ENCODE results near the gene CXorf65.

Gene CXorf65

DNA sequence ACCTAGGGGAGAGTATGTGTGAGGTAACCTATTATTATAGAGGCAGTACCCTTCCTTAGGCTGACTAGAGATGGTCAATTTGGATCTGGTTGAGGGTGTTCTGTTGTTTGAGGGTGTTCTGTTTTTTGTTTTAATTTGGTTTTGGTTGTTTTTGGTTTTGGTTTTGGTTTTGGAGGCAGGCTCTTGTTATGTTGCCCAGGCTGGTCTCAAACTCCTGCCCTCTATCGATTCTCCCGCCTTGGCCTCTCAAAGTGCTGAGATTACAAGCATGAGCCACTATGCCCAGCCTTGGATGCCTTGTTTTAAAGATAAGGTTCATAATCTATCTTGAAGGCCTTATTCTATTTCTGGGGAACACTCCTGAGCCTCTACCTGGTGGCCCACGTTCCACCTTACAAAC, 912 bp downstream of the CXorf65 start:
- DNase-seq = no peak

DNA sequence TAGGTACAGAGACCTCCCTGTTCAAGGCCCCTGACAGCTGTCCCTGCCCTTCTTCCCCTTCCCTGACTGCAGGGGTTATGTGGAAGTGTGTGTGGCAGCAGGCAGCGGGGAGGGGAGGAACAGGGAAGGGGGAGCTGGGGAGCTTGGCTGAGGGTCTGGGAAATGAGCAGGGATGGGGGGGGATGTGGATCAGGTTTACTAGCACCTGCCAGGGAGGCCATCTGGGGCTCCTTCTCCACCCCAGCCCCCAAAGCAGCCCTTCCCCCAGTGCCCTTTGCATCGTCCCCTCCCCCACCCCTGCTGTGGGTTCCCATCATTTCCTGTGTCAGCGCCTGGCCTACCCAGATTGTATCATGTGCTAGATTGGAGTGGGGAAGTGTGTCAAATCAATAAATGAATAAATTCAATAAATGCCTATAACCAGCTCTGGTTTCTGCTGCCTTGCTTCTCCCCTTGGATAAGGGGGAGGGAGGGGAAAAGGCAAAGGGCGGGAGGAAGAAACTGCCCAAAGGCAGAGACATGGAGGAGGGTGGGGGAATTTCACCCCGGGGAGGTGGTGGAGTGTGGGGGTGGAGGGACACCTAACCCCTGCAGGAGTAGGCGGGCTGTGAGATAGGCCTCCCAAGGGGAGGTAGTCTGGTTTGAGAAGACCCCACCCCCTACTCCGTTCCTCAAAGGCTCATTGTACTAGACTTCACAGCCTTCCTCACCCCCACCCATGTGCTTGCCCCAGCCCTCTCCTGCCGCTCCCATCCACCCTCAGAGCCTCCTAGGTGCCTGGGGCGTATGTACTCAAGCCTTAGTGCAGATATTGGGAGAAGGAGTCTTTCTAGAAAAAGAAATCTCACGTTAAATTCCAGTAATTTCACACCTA, 3.2 kb downstream of the CXorf65 start:
- DNase-seq = no peak

DNA sequence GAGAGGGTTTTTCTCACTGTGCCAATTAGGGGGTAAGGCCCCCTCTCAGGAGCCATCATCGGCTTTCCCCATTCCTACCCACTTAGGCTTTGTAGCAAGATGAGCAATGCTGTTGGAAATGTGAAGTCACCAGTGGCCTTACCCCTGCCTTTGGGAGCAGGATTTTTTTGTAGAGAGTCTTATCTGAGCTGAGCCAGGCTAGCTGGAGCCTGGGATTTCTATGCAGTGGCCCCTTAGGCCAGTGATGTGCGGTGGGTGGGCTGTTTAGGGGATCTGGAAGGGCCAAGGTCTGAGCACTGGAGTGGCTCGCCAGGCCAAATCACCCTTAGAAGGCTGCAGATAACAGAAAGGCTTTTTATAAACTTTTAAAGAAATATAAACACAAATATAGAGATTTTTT, 4.2 kb downstream of the CXorf65 start:
- no peak for DNase-seq

GRCh38 chrX:71100581-71101505, 5.7 kb downstream of the CXorf65 start:
- DNase-seq = no peak

DNA sequence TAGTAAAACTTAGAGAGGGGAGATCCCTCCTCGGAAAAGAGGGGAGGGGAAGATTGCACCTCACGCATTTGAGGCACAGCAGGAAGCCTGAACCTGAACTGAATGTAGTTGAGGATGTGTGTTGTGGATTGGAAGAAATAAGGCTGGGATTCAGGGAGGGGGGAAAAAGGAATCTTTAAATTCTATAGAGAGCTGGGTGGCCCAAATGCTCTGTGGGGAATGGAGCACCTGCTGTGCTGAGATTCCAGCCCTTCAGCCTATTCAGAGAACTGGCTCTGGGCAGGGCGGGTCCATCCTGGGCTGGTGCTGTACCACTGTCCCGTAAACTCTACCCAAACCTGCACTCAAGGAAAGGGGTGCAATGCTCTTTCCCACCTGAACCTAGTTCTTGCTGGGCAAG, 6.8 kb downstream of the CXorf65 start:
- DNase-seq = no peak

DNA sequence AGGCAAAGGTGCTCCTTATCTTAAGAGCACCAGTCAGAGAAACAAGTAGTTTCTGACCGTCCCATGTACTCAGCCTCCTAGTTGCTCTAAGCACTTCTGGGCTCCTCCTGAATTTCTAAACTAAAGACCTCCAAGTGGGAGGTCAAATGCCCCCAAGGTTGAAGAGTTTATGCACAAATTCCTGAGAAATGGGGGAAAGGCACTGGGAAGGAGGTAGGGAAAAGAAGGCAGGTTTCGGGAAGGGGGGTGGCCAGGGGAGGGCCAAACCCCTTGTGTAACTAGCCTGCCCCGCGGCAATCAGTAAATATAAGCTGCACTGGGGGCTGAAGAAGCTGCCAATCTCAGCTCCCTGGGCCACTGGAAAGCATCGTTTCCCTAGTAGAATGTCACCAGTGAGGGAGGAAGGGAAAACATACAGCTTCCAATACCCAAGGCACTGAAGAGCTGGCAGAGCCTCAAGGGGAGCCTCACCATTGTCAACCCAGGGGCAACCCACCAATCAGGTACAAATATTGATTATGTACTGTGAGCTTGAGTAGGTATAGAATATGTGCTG, 7.5 kb downstream of the CXorf65 start:
- no peak for DNase-seq

DNA sequence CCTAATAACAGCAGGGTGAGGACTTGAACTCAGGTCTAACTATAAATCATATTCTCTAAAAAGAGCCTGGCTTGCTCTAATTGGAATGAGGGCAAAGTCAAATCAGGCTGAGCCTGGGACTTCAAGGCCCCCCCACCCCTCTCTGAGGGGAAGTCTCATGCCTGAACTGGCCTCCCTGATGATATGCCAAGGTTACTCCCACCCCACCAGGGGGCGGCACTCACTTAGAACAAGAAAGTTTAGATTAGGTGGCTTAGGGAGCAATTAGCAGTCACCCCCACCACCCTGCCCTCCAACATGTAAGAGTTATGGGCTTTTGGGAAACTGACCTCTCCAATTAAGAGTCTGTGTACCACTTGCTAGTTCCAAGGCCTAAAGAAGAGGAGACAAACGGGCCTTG, 8.2 kb downstream of the CXorf65 start:
- DNase-seq = no peak

DNA sequence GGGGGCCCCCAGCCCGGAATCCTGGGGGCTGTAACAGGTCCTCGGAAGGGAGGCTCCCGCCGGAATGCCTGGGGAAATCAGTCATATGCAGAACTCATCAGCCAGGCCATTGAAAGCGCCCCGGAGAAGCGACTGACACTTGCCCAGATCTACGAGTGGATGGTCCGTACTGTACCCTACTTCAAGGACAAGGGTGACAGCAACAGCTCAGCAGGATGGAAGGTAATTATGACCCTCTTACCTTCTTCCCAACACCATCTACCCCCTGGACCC, 9.8 kb downstream of the CXorf65 start:
- DNase-seq = no peak

GRCh38 chrX:71095981-71096759, 10.4 kb downstream of the CXorf65 start:
- DNase-seq = no peak

DNA sequence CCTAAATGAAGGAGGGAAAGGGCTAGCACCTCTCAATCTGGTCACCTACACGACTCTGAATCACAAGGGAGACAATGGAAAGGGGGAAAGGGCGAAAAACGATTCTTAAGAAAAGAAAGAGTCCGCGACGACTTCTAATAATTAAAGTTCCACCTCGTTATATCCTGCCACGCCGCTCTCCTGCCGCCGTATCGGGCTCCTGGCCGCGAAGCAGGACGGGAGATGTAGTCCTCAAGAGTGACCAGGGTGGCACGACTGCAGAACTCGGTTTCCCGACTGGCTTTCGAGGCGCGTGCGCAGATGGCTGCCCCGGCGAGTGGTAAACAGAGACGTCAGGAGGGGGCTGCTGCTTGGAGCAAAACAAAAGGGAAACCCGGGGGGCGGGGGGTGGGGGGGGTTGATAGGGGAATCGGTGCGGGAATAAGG, 11.0 kb downstream of the CXorf65 start, which contains the start of gene FOXO4:
Gene FOXO4, plus strand, starts transcription at position 297 of the 426 bp plus-strand sequence. CDS start 678 bp downstream, outside the sequence.
- peak; percentile 95 for DNase-seq

- no peak for DNase-seq
Measured at GRCh38 chrX:71095033-71095432, 11.5 kb downstream of the CXorf65 start.

- no peak for DNase-seq
Measured at GRCh38 chrX:71091263-71091662, 15.3 kb downstream of the CXorf65 start.

DNA sequence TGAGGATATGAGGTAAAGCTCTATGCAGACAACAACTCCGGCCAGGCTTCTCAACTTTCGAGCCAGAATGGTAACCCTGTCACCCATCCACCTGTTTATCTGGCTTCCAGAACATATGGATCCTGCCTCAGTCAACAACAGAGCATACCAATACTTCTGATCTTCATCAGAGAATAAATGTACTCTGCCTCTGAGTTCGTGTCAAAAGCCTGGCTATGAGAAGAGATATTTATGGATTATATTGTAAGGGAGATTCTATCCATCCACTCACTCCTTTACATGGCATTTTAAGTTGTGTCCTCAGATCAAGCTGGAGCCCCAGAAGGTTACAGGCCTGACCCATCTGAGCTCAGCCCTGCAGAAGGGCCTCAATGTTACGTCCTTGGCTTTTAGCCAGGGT, 20.6 kb downstream of the CXorf65 start:
- no peak for DNase-seq

DNA sequence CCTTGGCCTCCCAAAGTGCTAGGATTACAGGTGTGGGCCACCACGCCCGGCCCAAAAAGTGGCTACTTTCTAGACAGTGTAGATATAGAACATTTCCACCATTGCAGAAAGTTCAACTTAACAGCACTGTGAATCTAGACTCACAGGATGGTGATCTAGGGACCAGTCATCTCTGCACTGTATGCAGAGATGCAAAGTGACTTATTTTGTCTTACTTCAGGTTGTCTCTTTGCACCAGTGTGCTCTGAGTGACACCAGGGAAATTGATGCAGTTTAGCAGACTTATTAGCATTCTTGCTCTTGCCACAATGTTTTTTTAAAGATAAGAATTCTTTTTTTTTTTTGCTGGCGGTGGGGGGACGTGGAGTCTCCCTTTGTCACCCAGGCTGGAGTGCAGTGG, 23.7 kb downstream of the CXorf65 start:
- DNase-seq = no peak

- no peak for DNase-seq
Measured at GRCh38 chrX:71082124-71082647, 24.4 kb downstream of the CXorf65 start.

DNA sequence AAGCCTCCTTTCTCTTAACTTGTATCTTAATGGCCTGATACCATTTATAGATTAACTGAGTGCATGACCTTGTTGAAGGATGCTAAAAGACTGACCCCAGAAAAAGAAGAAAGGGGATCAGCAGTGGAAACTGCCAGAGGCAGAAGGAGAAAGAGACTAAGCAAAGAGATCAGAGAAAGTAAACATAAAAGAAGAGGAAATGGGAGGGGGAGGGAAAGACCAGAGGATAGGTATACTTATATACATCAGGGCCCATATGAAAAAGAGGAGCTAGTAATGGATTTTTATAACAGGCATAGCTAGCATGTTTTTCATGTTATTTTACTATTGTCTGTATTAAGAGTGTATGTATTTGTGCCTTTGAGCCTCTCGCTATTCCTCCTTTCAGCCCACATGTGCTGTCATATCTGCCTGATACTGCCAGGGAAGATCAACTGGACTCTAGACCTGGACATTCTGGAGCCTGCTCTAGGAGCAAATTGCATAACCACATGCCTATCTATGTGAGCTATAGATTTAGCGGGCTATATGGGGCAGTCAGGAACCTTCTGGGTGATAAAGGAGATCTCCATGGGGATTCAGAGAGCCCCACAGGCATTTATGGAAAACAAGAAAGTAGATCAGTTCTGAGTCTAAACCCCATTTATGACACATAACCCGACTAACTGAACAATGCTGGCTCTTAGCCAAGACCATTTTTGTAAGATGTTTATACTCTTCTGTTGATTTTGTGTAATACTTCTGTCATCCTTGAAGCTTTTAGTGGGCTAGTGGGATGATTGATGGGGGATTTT, 25.0 kb downstream of the CXorf65 start:
- peak; percentile 52 for DNase-seq

DNA sequence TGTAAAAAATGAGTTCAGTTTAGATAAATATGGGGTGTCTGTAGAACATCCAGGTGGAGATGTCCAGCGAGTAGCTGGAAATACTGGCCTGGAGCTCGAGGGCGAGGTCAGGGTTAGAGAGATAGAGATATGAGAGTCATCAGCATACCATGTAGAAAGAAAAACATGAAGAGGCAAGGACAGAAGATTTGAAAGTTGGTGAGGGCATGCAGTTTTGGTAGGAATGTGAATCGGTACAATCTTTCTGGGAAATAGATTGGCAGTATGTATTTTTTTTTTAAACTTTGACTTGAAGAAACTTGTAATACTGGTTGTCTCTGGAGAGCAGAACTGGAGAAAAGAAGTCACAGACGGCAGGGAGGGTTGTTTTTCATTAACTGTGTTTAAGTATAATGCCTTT, 36.0 kb downstream of the CXorf65 start:
- no peak for DNase-seq

GRCh38 chrX:71068044-71068918, 38.3 kb downstream of the CXorf65 start, which contains the start of gene SNX12:
Gene SNX12, minus strand, starts transcription at chrX:71068334. Its CDS starts 28 bp downstream, at chrX:71068306.
- peak; percentile 98 for DNase-seq

DNA sequence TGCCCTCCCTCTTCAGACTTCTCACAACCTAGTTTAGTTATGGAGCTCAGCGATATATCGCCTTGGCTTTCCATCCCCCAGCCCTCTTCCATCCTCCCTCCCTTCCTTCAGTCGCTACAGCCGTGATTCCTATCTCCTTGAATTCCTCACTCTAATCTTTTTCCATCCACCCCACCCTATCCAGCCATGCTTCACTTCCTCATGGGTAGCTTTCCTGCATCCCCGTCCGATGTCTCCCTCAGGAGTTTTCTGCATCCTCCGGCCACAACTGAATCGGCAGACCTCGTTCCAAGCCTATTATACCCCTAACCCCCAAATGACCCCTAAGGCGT, 38.9 kb downstream of the CXorf65 start:
- peak; percentile 48 for DNase-seq

DNA sequence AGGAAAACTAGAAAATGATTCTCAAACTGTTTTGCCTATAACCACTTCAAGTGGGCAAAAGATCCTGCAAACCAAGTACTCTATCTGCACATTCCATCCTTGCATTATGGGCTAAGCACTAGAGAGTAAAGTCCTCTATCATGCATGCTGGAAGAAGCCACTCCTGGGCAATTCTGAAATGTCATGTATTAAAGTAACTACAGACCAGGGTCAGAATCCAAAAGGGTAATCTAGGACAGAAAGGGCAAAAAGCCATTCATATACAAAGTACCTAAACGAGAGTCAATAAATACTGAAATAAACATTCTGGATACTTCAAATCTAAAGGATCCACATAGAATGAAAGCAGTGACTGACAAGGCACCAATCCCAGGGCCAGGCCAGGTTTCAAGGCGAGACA, 39.5 kb downstream of the CXorf65 start:
- DNase-seq = no peak

GRCh38 chrX:71060127-71060526, 46.4 kb downstream of the CXorf65 start:
- no peak for DNase-seq

Measured in NCI-H2227 treated with DMSO at 0.1 percent for 48 hours (cell line).